ENCODE results near the gene PPP4C.
A peak's percentile ranks its signal among the peaks of the same experiment; 100 is the strongest.
"Not testable (repeated sequence)": the region's sequence is repeated elsewhere in the genome, so short reads cannot be mapped to it uniquely, and the experiment has no call there.

The PPP4C gene

DNA sequence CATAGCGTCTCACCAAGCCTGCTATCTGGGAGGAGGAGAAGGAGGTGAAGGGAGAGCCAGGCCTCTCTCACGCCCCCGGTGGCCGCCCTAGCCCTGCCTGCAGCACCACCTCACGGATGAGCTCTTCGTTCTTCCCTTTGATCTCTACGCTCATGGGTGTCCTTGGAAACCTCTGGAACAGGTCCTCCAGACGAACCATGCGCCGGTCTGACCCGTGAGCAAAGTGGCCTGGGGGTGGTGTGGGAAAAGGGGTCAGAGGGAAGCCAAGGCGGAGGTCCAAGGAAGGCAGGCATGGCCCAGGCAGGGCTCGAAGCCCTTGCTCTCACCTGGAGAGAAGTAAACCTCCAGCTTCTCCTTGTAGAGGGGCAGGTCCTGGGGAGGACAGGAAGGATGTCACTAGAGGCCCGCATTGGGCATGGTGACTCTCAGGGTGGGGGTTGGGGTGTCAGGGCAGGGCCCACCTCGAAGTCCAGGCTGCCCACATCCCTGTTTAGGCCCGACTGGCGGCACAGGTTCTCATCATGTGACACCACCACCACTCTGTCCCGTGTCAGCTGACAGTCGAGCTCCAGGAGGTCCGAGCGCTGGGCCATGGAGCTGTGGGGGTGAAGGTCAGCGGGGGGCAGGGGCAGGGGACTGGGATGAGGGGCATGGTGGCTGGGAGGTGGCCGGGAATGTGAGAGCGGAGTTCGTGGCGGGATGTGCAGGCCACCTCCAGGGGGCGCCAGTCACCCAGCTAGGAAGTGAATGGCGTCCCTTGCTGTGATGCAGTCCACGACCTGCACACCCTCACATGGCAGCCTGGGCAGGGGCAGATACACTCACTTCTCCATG lies 36.6 kb downstream of the PPP4C start:
- Histone ChIP-seq H3K4me3 (ENCODE audit: low read depth in 1 of 2, low read length in 2 of 2) (no peak overlapping the region), H3K27ac (ENCODE audit: low read length) (no peak overlapping the region), H3K27me3 (ENCODE audit: low read depth, low read length) (no peaks in the 10 kb centered on the region), H3K36me3 (ENCODE audit: control insufficient read depth in 1 of 2, insufficient read depth in 2 of 2, low read length in 2 of 2) (peaks cover 6 to 53% of the 10 kb centered on the region in 2 donors), H3K9me3 (ENCODE audit: control insufficient read depth in 1 of 2, low read length in 2 of 2) (no peaks in the 10 kb centered on the region), H3K4me1 (ENCODE audit: control insufficient read depth in 1 of 2, insufficient read depth in 2 of 2, low read length in 2 of 2) (no peaks in the 10 kb centered on the region)

DNA sequence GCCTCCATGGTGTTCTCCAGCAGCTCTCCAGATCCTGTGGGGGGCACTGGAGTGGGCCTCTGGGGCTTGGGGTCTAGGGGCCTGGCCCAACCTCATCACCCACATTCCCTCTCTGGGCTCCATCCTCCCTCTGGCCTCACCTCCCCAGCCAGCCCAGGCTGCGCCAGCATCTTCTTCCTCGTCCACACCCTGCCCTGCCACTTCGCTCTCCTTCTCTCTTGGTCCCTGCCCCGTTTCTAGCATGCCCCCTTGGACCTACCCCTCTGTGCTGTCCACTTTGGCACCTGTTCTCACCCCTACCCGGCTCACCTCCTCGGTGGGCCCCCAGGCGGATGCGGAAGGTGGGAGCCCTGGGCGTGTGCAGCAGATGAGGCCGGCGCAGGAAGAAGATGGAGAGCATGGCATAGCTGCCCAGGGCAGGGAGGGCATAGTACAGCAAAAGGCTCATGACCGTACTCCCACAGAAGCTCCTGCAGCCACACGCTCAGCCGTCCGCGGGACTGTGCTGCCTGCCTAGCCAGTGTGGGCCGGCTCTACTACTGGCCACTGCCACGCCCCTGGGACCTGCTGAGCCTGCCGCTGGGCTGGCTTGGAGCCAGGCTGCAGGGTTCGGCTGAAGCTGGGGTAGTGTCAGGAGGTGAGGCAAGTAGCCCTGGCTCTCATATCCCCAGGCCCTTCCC lies 37.4 kb downstream of the PPP4C start, which contains the start of gene GDPD3:
GDPD3 (minus strand) TSS at position 507 of the 680 bp plus-strand sequence; CDS start at position 448, 59 bp downstream.
- Histone ChIP-seq H3K36me3 (ENCODE audit: control insufficient read depth in 1 of 2, insufficient read depth in 2 of 2, low read length in 2 of 2) (peaks cover 13 to 54% of the 10 kb centered on the region in 2 donors), H3K27ac (ENCODE audit: low read length) (no peak within 1 kb of the TSS), H3K9me3 (ENCODE audit: control insufficient read depth in 1 of 2, low read length in 2 of 2) (no peaks in the 10 kb centered on the region), H3K4me3 (ENCODE audit: low read depth in 1 of 2, low read length in 2 of 2) (no peak within 1 kb of the TSS), H3K4me1 (ENCODE audit: control insufficient read depth in 1 of 2, insufficient read depth in 2 of 2, low read length in 2 of 2) (no peaks in the 10 kb centered on the region), H3K27me3 (ENCODE audit: low read depth, low read length) (no peaks in the 10 kb centered on the region)

DNA sequence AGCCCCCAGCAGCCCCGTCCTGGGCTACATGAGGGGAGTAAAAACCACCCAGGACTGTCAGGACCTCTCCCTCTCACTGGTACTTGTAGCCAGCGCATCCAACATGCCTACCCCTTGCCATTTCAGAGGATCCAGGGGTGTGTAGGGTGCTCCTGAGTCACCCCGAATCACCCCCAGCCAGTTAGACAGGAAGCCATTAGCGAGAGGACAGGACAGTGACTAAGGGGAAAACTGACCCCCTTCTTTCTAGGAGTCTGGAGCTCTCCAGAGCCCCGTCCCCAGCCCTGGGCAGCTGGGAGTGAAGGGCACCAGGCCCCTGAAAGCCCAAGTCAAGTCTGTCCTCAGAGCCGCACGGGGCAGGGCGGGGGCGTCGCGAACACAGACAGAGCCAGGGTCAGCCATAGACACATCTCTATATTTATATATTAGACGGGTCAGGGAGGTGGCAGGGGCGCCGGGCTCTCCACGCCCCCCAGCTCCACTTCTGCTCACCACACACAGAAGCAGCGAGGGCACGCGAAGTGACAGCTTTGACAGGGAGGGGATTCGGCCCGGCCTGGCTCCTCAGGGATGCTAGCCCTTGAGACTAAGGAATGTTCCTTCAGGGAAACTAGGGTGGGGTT lies 38.0 kb downstream of the PPP4C start:
- H3K9me3 ChIP-seq (ENCODE audit: control insufficient read depth in 1 of 2, low read length in 2 of 2), result no peaks in the 10 kb centered on the region
- H3K27me3 ChIP-seq (ENCODE audit: low read depth, low read length), result no peaks in the 10 kb centered on the region
- H3K4me3 ChIP-seq (ENCODE audit: low read depth in 1 of 2, low read length in 2 of 2), result no peak overlapping the region
- no peak overlapping the region for H3K27ac ChIP-seq (ENCODE audit: low read length)
- H3K36me3 ChIP-seq (ENCODE audit: control insufficient read depth in 1 of 2, insufficient read depth in 2 of 2, low read length in 2 of 2), result peaks cover 16 to 57% of the 10 kb centered on the region in 2 donors
- H3K4me1 ChIP-seq (ENCODE audit: control insufficient read depth in 1 of 2, insufficient read depth in 2 of 2, low read length in 2 of 2), result no peaks in the 10 kb centered on the region

DNA sequence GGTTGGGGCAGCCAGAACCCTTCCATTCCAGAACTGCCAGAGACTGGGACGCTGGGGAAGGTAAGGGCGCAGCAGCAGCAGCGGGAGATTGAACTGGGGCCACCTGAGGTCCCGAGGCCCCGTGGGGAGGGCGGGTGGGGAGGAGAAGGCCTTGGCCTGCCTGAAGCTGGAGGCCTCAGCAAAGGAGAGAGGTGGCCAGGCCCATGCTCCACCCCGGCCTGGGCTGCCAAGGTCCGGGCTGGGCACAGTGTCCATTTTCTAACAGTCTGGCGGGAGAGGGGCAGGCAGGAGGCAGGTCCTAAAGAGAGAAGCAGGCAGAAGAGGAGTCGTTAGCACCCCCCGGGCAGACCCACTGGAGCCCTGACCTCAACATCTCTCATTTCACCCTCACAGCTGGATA lies 38.6 kb downstream of the PPP4C start:
- Histone ChIP-seq H3K4me3 (ENCODE audit: low read depth in 1 of 2, low read length in 2 of 2) (no peak overlapping the region), H3K4me1 (ENCODE audit: control insufficient read depth in 1 of 2, insufficient read depth in 2 of 2, low read length in 2 of 2) (no peaks in the 10 kb centered on the region), H3K9me3 (ENCODE audit: control insufficient read depth in 1 of 2, low read length in 2 of 2) (no peaks in the 10 kb centered on the region), H3K27me3 (ENCODE audit: low read depth, low read length) (no peaks in the 10 kb centered on the region), H3K27ac (ENCODE audit: low read length) (no peak overlapping the region), H3K36me3 (ENCODE audit: control insufficient read depth in 1 of 2, insufficient read depth in 2 of 2, low read length in 2 of 2) (peaks cover 20 to 60% of the 10 kb centered on the region in 2 donors)

DNA sequence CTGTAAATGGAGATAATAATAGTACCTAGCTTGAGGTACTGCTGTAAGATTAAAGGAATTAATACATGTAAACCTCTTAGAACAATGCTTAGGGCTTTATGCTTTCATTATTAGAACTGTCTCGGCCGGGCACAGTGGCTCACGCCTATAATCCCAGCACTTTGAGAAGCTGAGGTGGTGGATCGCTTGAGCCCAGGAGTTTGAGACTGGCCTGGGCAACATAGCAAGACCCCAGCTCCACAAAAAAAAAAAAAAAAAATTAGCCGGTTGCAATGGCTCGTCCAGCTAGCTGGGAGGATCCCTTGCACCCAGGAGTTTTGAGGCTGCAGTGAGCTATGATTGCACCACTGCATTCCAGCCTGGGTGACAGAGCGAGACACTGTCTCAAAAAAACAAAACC lies 39.0 kb downstream of the PPP4C start:
- H3K4me3 ChIP-seq (ENCODE audit: low read depth in 1 of 2, low read length in 2 of 2); H3K4me1 ChIP-seq (ENCODE audit: control insufficient read depth in 1 of 2, insufficient read depth in 2 of 2, low read length in 2 of 2); H3K9me3 ChIP-seq (ENCODE audit: control insufficient read depth in 1 of 2, low read length in 2 of 2); H3K27me3 ChIP-seq (ENCODE audit: low read depth, low read length): not testable (repeated sequence)
- Histone ChIP-seq H3K36me3 (ENCODE audit: control insufficient read depth in 1 of 2, insufficient read depth in 2 of 2, low read length in 2 of 2) (peaks cover 24 to 61% of the 10 kb centered on the region in 2 donors), H3K27ac (ENCODE audit: low read length) (peak overlapping the region; percentile 51)

DNA sequence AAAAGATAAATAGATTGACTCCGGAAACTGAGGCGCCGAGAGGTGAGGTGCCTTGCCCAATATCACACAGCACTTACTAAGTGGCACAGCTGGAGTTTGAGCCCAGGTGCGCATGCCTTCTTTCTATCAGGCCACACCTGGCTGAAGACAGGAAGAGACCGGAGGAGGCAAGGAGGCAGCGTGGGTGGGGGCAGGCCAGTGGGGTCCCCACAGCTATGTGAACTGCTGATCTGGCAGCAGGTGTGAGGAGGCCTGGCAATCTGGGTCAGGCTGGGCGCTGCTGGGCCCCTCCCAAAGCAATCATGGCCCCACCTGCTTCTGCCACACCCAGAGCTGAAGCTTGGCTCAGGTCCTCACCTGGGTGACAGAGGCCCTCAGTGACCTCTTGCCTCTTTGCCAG lies 39.4 kb downstream of the PPP4C start:
- no peaks in the 10 kb centered on the region for H3K27me3 ChIP-seq (ENCODE audit: low read depth, low read length)
- peak overlapping the region; percentile 51 for H3K27ac ChIP-seq (ENCODE audit: low read length)
- no peak overlapping the region for H3K4me3 ChIP-seq (ENCODE audit: low read depth in 1 of 2, low read length in 2 of 2)
- no peaks in the 10 kb centered on the region for H3K4me1 ChIP-seq (ENCODE audit: control insufficient read depth in 1 of 2, insufficient read depth in 2 of 2, low read length in 2 of 2)
- H3K9me3 ChIP-seq (ENCODE audit: control insufficient read depth in 1 of 2, low read length in 2 of 2), result no peaks in the 10 kb centered on the region
- peaks cover 24 to 64% of the 10 kb centered on the region in 2 donors for H3K36me3 ChIP-seq (ENCODE audit: control insufficient read depth in 1 of 2, insufficient read depth in 2 of 2, low read length in 2 of 2)

DNA sequence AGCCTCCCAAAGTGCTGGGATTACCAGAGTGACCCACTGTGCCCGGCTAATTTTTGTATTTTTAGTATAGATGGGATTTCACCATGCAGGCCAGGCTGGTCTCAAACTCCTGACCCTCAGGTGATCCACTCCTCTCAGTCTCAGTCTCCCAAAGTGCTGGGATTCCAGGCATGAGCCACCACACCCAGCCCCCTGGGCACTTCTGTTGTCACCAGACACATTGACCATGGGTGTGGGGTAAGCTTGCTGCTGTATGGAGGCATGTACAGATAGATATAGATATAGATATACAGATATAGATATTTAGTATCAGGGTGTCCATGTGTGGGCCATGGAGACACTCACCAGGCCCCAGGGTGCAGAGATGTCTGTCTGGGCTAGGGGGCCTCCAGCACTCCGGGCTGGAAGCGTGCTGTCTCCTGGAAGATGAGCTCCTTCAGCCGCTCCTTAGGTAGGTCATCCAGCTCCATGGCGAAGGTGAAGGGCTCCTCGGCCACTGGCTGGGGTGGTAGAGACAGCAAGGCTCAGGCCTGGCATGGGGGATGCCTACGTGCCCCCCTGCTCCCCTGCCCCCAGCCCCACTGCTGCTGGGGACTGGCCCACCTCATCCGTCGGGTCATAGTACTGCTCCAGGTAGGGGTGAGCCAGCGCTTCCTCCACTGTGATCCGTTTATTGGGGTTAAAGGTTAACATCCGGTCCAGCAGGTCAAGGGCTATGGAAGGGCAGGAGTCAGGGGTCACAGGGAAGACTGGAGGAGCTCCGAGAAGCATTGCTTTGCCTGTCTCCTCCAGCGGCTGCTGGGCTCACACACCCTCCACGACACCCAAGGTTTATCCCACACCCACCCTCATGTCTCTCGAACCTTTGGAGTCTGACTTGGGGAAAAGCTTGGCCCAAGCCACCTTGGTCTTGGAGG lies 40.8 kb downstream of the PPP4C start:
- peaks cover 3 to 5% of the 10 kb centered on the region in 2 donors for H3K4me1 ChIP-seq (ENCODE audit: control insufficient read depth in 1 of 2, insufficient read depth in 2 of 2, low read length in 2 of 2)
- H3K27me3 ChIP-seq (ENCODE audit: low read depth, low read length), result no peaks in the 10 kb centered on the region
- no peaks in the 10 kb centered on the region for H3K9me3 ChIP-seq (ENCODE audit: control insufficient read depth in 1 of 2, low read length in 2 of 2)
- peaks cover 24 to 66% of the 10 kb centered on the region in 2 donors for H3K36me3 ChIP-seq (ENCODE audit: control insufficient read depth in 1 of 2, insufficient read depth in 2 of 2, low read length in 2 of 2)
- no peak overlapping the region for H3K4me3 ChIP-seq (ENCODE audit: low read depth in 1 of 2, low read length in 2 of 2)
- no peak overlapping the region for H3K27ac ChIP-seq (ENCODE audit: low read length)

DNA sequence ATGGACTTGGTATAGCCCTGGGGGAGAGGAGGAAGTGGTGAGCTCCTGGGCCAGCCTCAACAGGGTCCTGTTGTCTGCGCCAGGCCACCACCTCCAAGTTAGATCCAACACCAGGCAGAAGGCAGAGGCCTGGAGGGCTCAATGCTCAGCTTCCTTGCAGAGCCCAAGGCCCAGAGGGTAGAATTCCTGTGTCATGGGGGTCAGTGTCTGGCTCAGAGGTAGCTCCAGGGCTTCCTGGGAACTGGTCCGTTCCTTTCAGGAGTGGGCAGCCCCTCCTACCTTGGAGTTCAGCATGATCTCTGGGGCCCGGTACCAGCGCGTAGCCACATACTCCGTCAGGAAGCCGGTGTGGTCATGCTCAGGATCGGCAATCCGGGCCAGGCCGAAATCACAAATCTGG lies 42.0 kb downstream of the PPP4C start:
- Histone ChIP-seq H3K9me3 (ENCODE audit: control insufficient read depth in 1 of 2, low read length in 2 of 2) (no peaks in the 10 kb centered on the region), H3K36me3 (ENCODE audit: control insufficient read depth in 1 of 2, insufficient read depth in 2 of 2, low read length in 2 of 2) (peaks cover 24 to 66% of the 10 kb centered on the region in 2 donors), H3K4me3 (ENCODE audit: low read depth in 1 of 2, low read length in 2 of 2) (no peak overlapping the region), H3K4me1 (ENCODE audit: control insufficient read depth in 1 of 2, insufficient read depth in 2 of 2, low read length in 2 of 2) (peaks cover 5 to 6% of the 10 kb centered on the region in 2 donors), H3K27ac (ENCODE audit: low read length) (no peak overlapping the region), H3K27me3 (ENCODE audit: low read depth, low read length) (no peaks in the 10 kb centered on the region)

DNA sequence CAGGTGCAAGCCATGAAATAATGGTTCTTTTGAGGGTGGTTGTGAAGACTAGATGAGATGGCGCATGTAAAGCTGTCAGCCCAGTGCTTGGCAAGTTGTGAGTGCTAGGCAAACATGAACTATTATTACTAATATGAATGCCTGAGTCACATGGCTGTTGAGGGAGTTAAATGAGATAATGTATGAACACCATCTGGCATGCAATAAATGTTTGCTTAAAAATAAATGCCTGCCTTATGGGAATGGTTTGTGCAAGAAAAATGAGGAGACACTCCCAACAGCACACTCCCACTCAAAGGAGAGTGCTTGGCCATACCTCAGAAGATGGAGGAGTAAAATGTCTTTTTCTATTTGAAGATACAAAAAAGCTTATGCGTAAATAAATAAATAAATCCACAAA lies 43.6 kb downstream of the PPP4C start:
- Histone ChIP-seq H3K9me3 (ENCODE audit: control insufficient read depth in 1 of 2, low read length in 2 of 2) (no peaks in the 10 kb centered on the region), H3K4me1 (ENCODE audit: control insufficient read depth in 1 of 2, insufficient read depth in 2 of 2, low read length in 2 of 2) (peaks cover 10 to 11% of the 10 kb centered on the region in 2 donors), H3K27me3 (ENCODE audit: low read depth, low read length) (no peaks in the 10 kb centered on the region), H3K27ac (ENCODE audit: low read length) (peak overlapping the region; percentile 39), H3K4me3 (ENCODE audit: low read depth in 1 of 2, low read length in 2 of 2) (no peak overlapping the region), H3K36me3 (ENCODE audit: control insufficient read depth in 1 of 2, insufficient read depth in 2 of 2, low read length in 2 of 2) (peaks cover 24 to 55% of the 10 kb centered on the region in 2 donors)

DNA sequence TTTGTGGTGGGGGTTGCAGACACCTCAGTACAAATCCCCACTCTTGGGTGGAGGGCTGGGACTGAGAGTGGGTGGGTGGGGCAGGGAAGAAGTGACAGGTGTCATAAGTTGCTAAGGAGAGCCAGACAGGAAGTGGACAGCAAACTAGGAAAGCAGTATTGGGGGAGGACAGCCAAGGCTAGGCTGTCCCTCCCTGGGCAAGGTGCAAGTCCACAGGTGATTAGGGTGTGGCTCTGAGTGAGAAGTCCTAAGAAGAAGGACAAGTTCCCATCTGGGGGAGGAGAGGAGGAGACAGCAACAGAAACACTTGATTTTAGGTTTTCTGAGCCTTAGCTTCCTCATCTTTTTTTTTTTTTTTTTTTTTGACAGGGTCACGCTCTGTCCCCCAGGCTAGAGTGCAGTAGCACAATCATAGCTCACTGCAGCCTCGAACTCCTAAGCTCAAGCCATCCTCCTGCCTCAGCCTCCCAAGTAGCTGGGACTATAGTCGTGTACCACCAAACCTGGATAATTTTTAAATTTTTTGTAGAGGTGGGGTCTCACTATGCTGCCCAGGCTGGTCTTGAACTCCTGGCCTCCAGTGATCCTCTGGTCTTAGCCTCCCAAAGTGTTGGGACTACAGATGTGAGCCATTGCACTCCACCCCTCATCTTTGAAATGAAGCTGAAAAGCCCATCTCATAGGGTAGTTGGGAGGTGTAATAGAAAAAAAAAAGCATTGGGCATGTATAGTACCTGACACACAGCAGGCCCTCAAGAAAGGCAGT lies 44.7 kb downstream of the PPP4C start:
- H3K9me3 ChIP-seq (ENCODE audit: control insufficient read depth in 1 of 2, low read length in 2 of 2), result no peaks in the 10 kb centered on the region
- H3K4me3 ChIP-seq (ENCODE audit: low read depth in 1 of 2, low read length in 2 of 2), result no peak overlapping the region
- H3K36me3 ChIP-seq (ENCODE audit: control insufficient read depth in 1 of 2, insufficient read depth in 2 of 2, low read length in 2 of 2), result peaks cover 24 to 44% of the 10 kb centered on the region in 2 donors
- H3K4me1 ChIP-seq (ENCODE audit: control insufficient read depth in 1 of 2, insufficient read depth in 2 of 2, low read length in 2 of 2), result peaks cover 11 to 12% of the 10 kb centered on the region in 2 donors
- H3K27ac ChIP-seq (ENCODE audit: low read length), result peak overlapping the region; percentile 92
- no peaks in the 10 kb centered on the region for H3K27me3 ChIP-seq (ENCODE audit: low read depth, low read length)
